NCI-H526 treated with DMSO at 0.1 percent for 48 hours (cell line): Measurements from ENCODE around the gene RUFY3.
"Not testable (repeated sequence)": the region's sequence is repeated elsewhere in the genome, so short reads cannot be mapped to it uniquely, and the experiment has no call there.

ENCODE experiments used
- DNase-seq: peaks from one replicate; lab custom pipeline; 2025; lab: John Stamatoyannopoulos, UW

Gene RUFY3, protein sequence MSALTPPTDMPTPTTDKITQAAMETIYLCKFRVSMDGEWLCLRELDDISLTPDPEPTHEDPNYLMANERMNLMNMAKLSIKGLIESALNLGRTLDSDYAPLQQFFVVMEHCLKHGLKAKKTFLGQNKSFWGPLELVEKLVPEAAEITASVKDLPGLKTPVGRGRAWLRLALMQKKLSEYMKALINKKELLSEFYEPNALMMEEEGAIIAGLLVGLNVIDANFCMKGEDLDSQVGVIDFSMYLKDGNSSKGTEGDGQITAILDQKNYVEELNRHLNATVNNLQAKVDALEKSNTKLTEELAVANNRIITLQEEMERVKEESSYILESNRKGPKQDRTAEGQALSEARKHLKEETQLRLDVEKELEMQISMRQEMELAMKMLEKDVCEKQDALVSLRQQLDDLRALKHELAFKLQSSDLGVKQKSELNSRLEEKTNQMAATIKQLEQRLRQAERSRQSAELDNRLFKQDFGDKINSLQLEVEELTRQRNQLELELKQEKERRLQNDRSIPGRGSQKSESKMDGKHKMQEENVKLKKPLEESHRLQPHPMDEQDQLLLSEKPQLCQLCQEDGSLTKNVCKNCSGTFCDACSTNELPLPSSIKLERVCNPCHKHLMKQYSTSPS

GRCh38 chr4:70721747-70722146 is at the start of gene RUFY3:
Gene RUFY3, plus strand, starts transcription at chr4:70721964. Its CDS starts 610 bp downstream, at chr4:70722574.
- peak; percentile 83 for DNase-seq

DNA sequence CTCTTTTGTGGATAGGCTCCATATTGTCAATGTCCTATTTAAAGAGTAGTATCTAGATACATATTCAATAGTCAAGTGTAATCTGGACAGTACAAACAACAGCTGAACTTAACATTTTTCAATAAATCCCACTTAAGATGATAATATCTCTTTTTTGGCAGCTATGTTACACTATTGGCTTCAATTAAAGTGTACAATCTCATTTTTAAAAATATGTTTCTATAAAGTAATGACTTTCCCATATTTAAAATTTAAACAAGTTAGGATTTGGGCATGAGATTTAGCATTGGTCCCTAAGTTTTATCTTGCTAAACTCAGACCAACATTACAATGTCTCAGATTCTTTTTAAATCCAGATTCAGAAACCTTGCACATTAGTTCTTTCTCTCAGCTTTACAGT is 47.6 kb upstream of the RUFY3 start:
- DNase-seq = no peak

GRCh38 chr4:70674731-70675130 is 47.0 kb upstream of the RUFY3 start:
- DNase-seq = no peak

DNA sequence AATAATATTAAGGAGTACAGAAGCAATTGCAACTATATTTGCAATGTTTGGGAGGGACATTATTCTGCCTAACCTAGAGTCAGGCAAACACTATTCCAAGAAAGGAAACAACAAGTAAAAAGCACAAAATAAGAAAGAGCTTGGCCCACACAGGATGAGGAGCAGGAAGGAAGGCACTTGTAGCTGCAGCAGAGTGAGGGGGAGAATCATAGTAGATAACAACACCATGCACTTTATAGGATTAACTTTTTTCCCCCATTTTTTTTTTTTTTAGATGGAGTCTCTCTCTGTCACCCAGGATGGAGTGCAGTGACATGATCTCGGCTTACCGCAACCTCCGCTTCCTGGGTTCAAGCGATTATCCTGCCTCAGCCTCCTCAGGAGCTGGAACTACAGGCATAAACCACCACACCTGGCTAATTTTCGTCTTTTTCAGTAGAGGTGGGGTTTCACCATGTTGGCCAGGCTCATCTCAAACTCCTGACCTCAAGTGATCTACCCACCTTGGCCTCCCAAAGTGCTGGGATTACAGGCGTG is 45.1 kb upstream of the RUFY3 start:
- no peak for DNase-seq

DNA sequence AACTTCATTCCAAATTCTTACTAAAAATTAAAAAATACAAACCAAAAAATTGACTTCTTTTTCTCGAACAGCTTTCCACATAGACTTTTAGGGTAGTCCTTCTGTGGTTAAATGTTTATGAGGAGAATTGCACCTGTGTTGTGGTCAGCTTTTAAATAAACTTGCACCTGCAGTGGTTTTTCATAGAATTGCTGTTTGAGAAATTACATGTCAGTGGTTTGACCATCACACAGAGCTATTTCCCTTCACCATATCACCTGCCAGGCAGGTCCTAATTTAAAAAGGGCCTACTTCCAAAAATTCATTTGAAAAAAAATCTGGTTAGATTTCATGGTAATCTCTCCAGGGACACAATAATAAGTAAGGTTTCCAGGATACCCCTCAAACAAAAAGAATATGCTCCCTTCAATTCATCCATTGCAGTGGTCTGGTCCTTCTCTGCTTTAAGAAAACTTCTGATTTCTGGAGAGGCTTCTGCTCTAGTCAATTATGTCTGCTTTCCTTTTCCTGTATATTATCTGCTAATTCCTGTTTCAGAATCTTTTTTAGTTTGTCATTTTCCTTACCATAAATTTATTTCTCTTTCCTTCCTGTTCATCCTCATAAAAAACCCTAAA is 43.3 kb upstream of the RUFY3 start:
- DNase-seq = no peak

DNA sequence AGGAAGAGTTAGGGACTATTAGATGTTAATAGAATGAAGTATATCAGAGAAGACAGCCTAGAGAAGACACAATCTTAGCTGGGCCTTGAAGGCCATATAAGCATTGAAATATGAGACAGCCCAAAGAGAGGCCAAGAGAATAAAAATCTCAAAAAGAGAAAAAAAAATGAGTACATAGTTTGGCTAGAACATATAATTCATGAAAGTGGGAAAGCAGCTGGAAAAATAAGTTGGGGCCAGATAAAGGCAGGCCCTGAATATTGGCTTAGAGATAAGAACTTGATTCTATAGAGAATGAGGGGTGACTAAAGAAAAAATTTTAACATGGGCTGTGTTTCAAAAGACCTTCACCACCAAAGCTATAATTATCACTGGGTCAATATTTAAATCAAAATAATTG is 40.8 kb upstream of the RUFY3 start:
- no peak for DNase-seq

DNA sequence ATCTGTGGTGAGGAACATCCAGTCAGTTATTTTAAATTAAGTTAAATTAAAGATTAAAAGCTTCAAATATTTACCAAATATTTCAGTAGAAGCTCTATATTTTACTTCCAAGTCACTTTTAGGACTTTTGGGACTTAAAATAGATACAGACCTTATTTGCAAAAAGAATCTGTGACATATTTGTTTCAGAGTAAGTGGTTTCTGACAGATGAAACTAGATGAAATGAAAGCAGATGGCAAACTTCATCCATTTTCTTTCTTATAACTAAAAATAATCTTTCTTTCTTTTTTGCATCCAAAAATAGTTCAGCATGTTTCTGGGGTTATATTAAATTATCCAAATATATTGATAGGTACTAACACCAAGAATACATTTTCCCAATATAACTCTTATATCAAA is 40.1 kb upstream of the RUFY3 start:
- no peak for DNase-seq

DNA sequence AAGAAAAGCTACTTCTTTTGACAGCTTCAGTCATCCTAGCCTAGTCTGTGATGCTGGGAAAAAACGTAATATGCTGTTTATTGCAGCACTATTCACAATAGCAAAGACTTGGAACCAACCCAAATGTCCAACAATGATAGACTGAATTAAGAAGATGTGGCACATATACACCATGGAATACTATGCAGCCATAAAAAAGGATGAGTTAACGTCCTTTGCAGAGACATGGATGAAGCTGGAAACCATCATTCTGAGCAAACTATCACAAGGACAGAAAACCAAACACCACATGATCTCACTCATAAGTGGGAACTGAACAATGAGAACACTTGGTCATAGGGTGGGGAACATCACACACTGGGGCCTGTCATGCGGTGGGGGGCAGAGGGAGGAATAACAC is 39.6 kb upstream of the RUFY3 start:
- not testable (repeated sequence) for DNase-seq

DNA sequence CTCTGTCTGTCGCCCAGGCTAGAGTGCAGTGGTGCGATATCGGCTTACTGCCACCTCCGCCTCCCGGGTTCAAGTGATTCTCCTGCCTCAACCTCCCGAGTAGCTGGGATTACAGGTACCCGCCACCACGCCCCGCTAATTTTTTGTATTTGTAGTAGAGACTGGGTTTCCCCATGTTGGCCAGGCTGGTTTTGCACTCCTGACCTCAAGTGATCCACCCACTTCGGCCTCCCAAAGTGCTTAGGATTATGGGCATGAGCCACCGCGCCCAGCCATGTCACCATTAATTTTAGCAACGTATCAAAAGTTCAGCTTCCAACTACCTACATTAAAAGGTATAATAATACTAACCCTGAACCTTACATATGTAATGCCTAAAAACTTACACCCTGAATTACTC is 34.4 kb upstream of the RUFY3 start:
- no peak for DNase-seq

DNA sequence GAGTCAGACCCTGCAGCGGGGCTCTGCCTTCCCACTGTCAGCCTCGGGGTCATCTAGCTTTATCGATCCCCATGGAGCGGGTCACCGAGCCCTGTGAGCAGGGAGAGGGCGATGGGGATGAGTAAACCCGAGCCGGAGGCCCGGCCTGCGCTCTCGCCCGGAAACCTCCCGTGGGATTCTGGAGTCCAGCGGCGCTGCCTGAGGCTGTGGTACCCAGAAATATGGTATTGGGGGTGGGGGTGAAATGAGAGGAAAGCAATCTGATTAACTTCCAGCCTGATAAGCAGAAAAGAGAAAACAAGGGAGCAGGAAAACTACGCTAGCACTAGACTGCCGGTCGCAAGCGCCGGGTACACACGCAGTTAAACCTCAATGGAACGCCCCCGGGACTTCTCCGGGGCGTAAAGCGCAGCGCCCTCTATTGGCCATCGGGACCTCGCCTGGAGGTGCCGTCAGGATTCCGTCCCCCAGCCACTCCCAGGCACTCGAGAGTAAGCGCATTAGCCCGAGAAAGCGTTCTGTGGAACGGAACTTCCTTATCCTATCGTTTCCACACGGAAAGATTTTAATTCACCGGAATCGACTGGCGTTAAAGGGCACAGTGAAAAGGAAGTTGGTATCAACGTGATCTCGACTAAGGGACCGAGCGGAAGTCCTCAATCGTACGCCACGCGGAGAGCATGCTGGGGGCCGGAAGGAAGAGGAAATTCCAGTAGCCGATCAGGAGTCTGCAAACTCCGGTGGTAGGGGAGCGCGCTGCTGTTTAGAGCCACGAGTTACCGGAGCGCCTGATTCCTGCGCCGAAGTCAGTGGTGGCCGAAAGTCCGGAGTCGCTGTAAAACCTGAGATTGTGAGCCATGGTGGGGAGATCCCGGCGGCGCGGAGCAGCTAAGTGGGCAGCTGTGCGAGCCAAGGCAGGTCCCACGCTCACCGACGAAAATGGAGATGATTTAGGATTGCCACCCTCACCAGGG is 33.7 kb upstream of the RUFY3 start, which contains the start of gene UTP3:
Gene UTP3 (plus strand): TSS at position 712 of the 974 bp plus-strand sequence. CDS start 146 bp downstream, at position 858.
- peak; percentile 98 for DNase-seq

- no peak for DNase-seq
Measured at GRCh38 chr4:70688795-70689231, 33.0 kb upstream of the RUFY3 start.

GRCh38 chr4:70691661-70692060 is 30.1 kb upstream of the RUFY3 start:
- DNase-seq = no peak

DNA sequence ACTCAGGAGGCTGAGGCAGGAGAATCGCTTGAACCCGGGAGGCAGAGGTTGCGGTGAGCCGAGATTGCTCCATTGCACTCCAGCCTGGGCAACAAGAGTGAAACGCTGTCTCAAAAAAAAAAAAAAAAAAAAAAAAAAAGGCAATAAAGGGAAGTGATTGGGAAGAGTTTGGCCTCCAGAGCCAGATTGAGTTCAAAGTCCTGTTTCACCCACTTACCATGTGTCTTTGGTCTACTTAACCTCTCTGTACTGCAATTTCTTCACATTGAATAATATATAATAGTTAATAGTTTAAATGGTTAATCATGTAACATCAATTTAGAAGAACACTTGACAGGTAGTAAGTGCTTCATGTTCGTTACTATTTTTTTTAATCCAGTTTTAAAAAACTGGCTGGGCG is 27.1 kb upstream of the RUFY3 start:
- not testable (repeated sequence) for DNase-seq

GRCh38 chr4:70698435-70698834 is 23.3 kb upstream of the RUFY3 start:
- DNase-seq = not testable (repeated sequence)

- DNase-seq = no peak
Measured at GRCh38 chr4:70700712-70701111, 21.1 kb upstream of the RUFY3 start.

GRCh38 chr4:70701271-70701670 is 20.5 kb upstream of the RUFY3 start:
- no peak for DNase-seq

DNA sequence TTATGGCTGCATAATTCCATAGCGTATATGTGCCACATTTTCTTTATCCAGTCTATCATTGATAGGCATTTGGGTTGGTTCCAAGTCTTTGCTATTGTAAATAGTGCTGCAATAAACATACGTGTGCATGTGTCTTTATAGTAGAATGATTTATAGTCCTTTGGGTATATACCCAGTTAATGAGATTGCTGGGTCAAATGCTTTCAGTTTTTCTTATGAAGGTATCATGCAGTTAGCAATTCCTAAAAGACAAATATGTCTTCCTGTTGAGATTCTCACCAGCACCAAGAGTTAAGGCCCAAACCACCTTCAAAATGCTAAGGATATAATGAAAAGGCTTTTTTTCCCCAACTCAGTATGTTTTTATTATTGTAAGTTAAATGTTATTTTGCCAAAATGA is 19.2 kb upstream of the RUFY3 start:
- DNase-seq = not testable (repeated sequence)

DNA sequence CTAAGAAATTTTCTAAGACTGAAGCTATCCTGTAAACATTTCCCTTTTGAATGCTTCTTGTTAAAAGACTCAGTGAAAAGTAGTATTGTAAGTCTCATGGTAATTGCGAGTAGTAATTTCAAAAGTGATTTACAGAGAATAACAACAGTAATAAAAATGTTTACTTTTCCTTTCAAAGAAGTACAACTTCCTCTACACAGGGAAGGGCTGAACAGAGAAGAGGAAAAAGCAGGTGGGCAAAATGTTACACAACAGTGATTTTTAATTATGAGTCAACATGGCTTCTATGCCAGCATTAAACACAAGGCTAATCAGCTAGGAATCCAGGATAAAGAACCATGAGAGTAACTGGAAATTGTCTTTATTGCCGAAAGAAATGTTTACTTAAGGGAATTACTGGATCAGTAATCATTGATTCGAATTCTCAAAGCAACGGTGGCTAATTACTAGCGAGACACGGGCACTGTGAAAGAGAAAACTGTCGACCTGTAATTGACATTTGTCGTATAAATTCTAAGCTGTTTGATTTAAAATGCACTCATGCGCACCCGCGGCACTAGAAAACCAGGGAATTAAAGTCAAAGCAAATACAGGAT is 18.0 kb upstream of the RUFY3 start:
- DNase-seq = peak; percentile 75

DNA sequence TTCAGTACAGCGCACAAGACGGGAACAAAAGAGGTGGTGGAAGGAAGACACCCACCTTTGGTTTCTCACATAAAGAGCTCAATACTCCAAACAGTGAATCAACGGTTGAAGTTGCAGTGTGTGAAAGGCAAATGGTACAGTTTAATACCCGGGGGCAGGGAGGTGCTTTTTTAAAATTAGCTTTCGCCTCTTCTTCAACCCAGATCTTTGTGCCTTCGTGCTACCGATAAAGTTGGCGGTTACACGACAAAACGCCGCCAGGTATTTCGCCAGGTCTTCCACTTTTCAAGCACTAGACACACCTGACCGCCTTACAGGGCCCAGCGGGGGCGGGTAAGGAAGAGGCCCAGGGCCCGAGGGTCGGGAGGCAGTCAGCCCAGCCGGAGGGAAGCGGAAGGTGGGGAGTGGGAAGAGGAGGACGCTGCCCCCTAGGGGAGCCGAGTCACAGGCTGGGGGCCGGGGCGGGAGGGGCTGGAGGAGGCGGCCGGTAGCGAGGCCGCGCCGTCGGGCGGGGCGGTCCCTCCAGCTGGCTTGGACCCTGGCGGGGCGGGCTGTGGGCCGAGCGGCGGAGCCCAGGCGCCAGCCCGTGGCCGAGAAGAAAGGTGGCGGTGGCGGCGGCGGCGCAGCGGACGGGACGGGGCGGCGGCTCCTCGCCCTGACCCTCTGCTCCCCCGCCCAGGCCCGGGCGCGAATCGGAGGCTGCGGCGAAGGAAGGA is 17.4 kb upstream of the RUFY3 start:
- DNase-seq = peak; percentile 75

DNA sequence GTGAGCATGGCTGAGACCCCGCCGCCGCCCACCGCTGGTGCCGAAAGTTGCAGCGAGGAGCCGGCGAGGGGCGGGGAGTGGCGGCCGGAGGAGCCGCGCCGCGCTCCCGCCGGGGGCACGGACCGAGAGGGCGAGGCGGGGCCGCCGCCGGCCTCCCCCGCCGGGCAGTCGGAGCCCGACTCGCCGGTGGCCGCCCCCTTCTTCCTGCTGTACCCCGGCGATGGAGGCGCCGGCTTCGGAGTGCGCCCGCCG is 16.9 kb upstream of the RUFY3 start:
- peak; percentile 50 for DNase-seq
